ENCODE measurements around the gene GPR108.

Gene GPR108

GRCh38 chr19:6700586-6701316 is 36.6 kb downstream of the GPR108 start:
- DNase-seq, result no peak

GRCh38 chr19:6699935-6700334 is 37.4 kb downstream of the GPR108 start:
- DNase-seq, result no peak

- DNase-seq, result peak; percentile 16 to 36
These were observed 40.1 kb downstream of the GPR108 start for GRCh38 chr19:6697291-6697690.

GRCh38 chr19:6696239-6696820 is 41.0 kb downstream of the GPR108 start:
- DNase-seq, result no peak

- no peak for DNase-seq
These were observed 43.1 kb downstream of the GPR108 start for GRCh38 chr19:6694147-6694815.

GRCh38 chr19:6693681-6694080 is 43.7 kb downstream of the GPR108 start:
- DNase-seq, result no peak

- DNase-seq, result no peak
These were observed 44.3 kb downstream of the GPR108 start for GRCh38 chr19:6693056-6693471.

GRCh38 chr19:6692027-6692426 is 45.4 kb downstream of the GPR108 start:
- DNase-seq, result no peak

GRCh38 chr19:6691342-6691741 is 46.0 kb downstream of the GPR108 start:
- DNase-seq, result no peak

- DNase-seq, result no peak
These were observed 47.1 kb downstream of the GPR108 start for GRCh38 chr19:6690160-6690885.

GRCh38 chr19:6687114-6687513 is 50.3 kb downstream of the GPR108 start:
- DNase-seq, result no peak

- no peak for DNase-seq
These were observed 50.8 kb downstream of the GPR108 start for GRCh38 chr19:6686628-6686975.

- no peak for DNase-seq
These were observed 51.3 kb downstream of the GPR108 start for GRCh38 chr19:6685962-6686627.

GRCh38 chr19:6685482-6685881 is 51.9 kb downstream of the GPR108 start:
- DNase-seq, result no peak

- no peak for DNase-seq
These were observed 53.4 kb downstream of the GPR108 start for GRCh38 chr19:6683971-6684370.

- no peak for DNase-seq
These were observed 54.7 kb downstream of the GPR108 start for GRCh38 chr19:6682607-6683128.

- peak; percentile 35 to 69 for DNase-seq
These were observed 57.2 kb downstream of the GPR108 start for GRCh38 chr19:6680141-6680540.
